Skeletal muscle cell (primary cell): ENCODE data around the gene MRGPRX4.
A peak's percentile ranks its signal among the peaks of the same experiment; 100 is the strongest.
"Not testable (repeated sequence)": the region's sequence is repeated elsewhere in the genome, so short reads cannot be mapped to it uniquely, and the experiment has no call there.

Experiments used
- DNase-seq: peaks from one replicate; pipeline ENCODE4 v3.0.0-alpha.2; 2010; ENCODE audit warnings: low read depth
- H3K4me3 ChIP-seq: 2 replicates; pipeline ENCODE4 v1.5.1; 2011; ENCODE audit warnings: low read depth, mild to moderate bottlenecking, control low read depth, low read length, moderate library complexity

MRGPRX4 gene

GRCh38 chr11:18172666-18173065 lies at the start of gene MRGPRX4:
MRGPRX4 (plus strand) TSS chr11:18172837; CDS start chr11:18173257, 420 bp downstream.
- DNase-seq: no peak
- H3K4me3 ChIP-seq: no peak within 1 kb of the TSS

GRCh38 chr11:18131115-18131514 lies 41.5 kb upstream of the MRGPRX4 start:
- H3K4me3 ChIP-seq: not testable (repeated sequence)

GRCh38 chr11:18132341-18132740 lies 40.3 kb upstream of the MRGPRX4 start, which contains the start of gene MRGPRX3:
MRGPRX3 (plus strand) TSS chr11:18132571; CDS start chr11:18137203, 4,632 bp downstream.
- DNase-seq: no peak
- no peak within 1 kb of the TSS for H3K4me3 ChIP-seq

More at GRCh38 chr11:18131115-18131514, 41.5 kb upstream of the MRGPRX4 start:
- not testable (repeated sequence) for DNase-seq

GRCh38 chr11:18135308-18135707 lies 37.3 kb upstream of the MRGPRX4 start:
- no peak overlapping the region for H3K4me3 ChIP-seq
- no peak for DNase-seq

- no peak for DNase-seq
- no peak overlapping the region for H3K4me3 ChIP-seq
These were observed 35.3 kb upstream of the MRGPRX4 start for GRCh38 chr11:18137186-18137800.

GRCh38 chr11:18140145-18140544 lies 32.5 kb upstream of the MRGPRX4 start:
- no peak for DNase-seq

GRCh38 chr11:18144243-18144642 lies 28.4 kb upstream of the MRGPRX4 start:
- no peak overlapping the region for H3K4me3 ChIP-seq
- DNase-seq: no peak

More at GRCh38 chr11:18140145-18140544, 32.5 kb upstream of the MRGPRX4 start:
- no peak overlapping the region for H3K4me3 ChIP-seq

- H3K4me3 ChIP-seq: no peak overlapping the region
- no peak for DNase-seq
These were observed 27.6 kb upstream of the MRGPRX4 start for GRCh38 chr11:18145025-18145424.

GRCh38 chr11:18145837-18146236 lies 26.8 kb upstream of the MRGPRX4 start:
- DNase-seq: no peak
- no peak overlapping the region for H3K4me3 ChIP-seq

GRCh38 chr11:18151581-18151980 lies 21.1 kb upstream of the MRGPRX4 start:
- no peak for DNase-seq
- H3K4me3 ChIP-seq: no peak overlapping the region

- H3K4me3 ChIP-seq: no peak overlapping the region
- DNase-seq: no peak
These were observed 4.3 kb upstream of the MRGPRX4 start for GRCh38 chr11:18168372-18168771.

- peak; percentile 1 for DNase-seq
- H3K4me3 ChIP-seq: no peak overlapping the region
These were observed 1.1 kb upstream of the MRGPRX4 start for GRCh38 chr11:18171377-18172000.

GRCh38 chr11:18173225-18173866 lies 709 bp downstream of the MRGPRX4 start:
- DNase-seq: no peak
- no peak overlapping the region for H3K4me3 ChIP-seq

- DNase-seq: no peak
- H3K4me3 ChIP-seq: no peak overlapping the region
These were observed 16.2 kb downstream of the MRGPRX4 start for GRCh38 chr11:18188796-18189195.

- DNase-seq: not testable (repeated sequence)
These were observed 17.0 kb downstream of the MRGPRX4 start for GRCh38 chr11:18189476-18190245.

GRCh38 chr11:18191376-18191775 lies 18.7 kb downstream of the MRGPRX4 start:
- DNase-seq: no peak
- no peak overlapping the region for H3K4me3 ChIP-seq

More at GRCh38 chr11:18189476-18190245, 17.0 kb downstream of the MRGPRX4 start:
- not testable (repeated sequence) for H3K4me3 ChIP-seq

- no peak overlapping the region for H3K4me3 ChIP-seq
- DNase-seq: no peak
These were observed 20.4 kb downstream of the MRGPRX4 start for GRCh38 chr11:18193010-18193409.

- DNase-seq: no peak
- no peak overlapping the region for H3K4me3 ChIP-seq
These were observed 23.9 kb downstream of the MRGPRX4 start for GRCh38 chr11:18196532-18196931.

- not testable (repeated sequence) for H3K4me3 ChIP-seq, DNase-seq
These were observed 25.1 kb downstream of the MRGPRX4 start for GRCh38 chr11:18197738-18198137.

GRCh38 chr11:18203723-18204122 lies 31.1 kb downstream of the MRGPRX4 start:
- no peak for DNase-seq
- H3K4me3 ChIP-seq: no peak overlapping the region
